OCI-LY3 (cell line): ENCODE measurements around the gene CTBP2.

Source experiments
- H2AFZ ChIP-seq: fragments of 200-600, 300-600 bp; shearing (Covaris generic); 2 replicates; pipeline ENCODE4 v1.6.0; 2014; ENCODE audit warnings: antibody characterized with exemption, low read depth, low read length
- H3K27ac ChIP-seq: fragments of 200-600, 300-600 bp; sonication (generic); 2 replicates; pipeline ENCODE4 v1.5.1; 2014; ENCODE audit warnings: mild to moderate bottlenecking, low read length, moderate library complexity, mixed read lengths
- H3K27me3 ChIP-seq: fragments of 200-600, 300-600 bp; sonication (generic); 2 replicates; pipeline ENCODE4 v1.6.1; 2014; ENCODE audit warnings: low read depth, low read length, mixed read lengths
- H3K36me3 ChIP-seq: fragments of 200-600, 300-600 bp; sonication (generic); replicated peaks from 2 replicates; pipeline ENCODE3; 2014; ENCODE audit warnings: low read depth, low read length, mixed read lengths
- H3K4me1 ChIP-seq: fragments of 300-600, 200-600 bp; sonication (generic); 2 replicates; pipeline ENCODE4 v1.6.1; 2014; ENCODE audit warnings: low read length, mixed read lengths
- H3K4me2 ChIP-seq: fragments of 200-600, 300-600 bp; sonication (generic); 2 replicates; pipeline ENCODE4 v1.6.1; 2014; ENCODE audit warnings: low read length, mixed read lengths
- H3K4me3 ChIP-seq: fragments of 300-600, 200-600 bp; sonication (generic); 2 replicates; pipeline ENCODE4 v1.5.1; 2014; ENCODE audit warnings: antibody characterized with exemption, mild to moderate bottlenecking, low read length, moderate library complexity
- H3K79me2 ChIP-seq: fragments of 300-600, 200-600 bp; shearing (Covaris generic); 2 replicates; pipeline ENCODE4 v1.6.1; 2014; ENCODE audit warnings: mild to moderate bottlenecking, low read length, mixed read lengths
- H3K9ac ChIP-seq: fragments of 300-600, 200-600 bp; shearing (Covaris generic); 2 replicates; pipeline ENCODE4 v1.6.0; 2014; ENCODE audit warnings: mild to moderate bottlenecking, low read length, moderate library complexity
- H3K9me3 ChIP-seq: fragments of 200-600, 300-600 bp; shearing (Covaris generic); 2 replicates; pipeline ENCODE4 v1.6.1; 2014; ENCODE audit warnings: low read length, mixed read lengths; ENCODE audit not compliant: insufficient read depth
- H4K20me1 ChIP-seq: fragments of 200-600, 300-600 bp; sonication (generic); 2 replicates; pipeline ENCODE4 v1.6.1; 2016; ENCODE audit warnings: low read length, mixed read lengths; ENCODE audit not compliant: insufficient read depth
- EZH2phosphoT487 ChIP-seq: fragments of 200-600 bp; shearing (Covaris generic); IDR thresholded peaks from 2 replicates; pipeline ENCODE4 v1.6.1; 2018; ENCODE audit warnings: antibody characterized with exemption, mixed run types, low read depth
- TF ChIP-seq, protein P1 (sequence below): fragments of 200-600, 300-600 bp; sonication (generic); IDR thresholded peaks from 2 replicates; pipeline ENCODE4 v1.5.1; 2014; ENCODE audit warnings: antibody characterized with exemption, low read length, low read depth

Gene CTBP2

GRCh38 chr10:125011926-125012705, 148.2 kb downstream of the CTBP2 start:
- H4K20me1 ChIP-seq: no peaks in the 10 kb centered on the region
- no peak overlapping the region for H3K9ac ChIP-seq
- no peak overlapping the region for H3K27ac ChIP-seq
- no peak overlapping the region for H2AFZ ChIP-seq
- no peaks in the 10 kb centered on the region for H3K4me1 ChIP-seq
- H3K27me3 ChIP-seq: 0 out of 2 replicates have a peak, but pooled peaks cover 4% of the 10 kb centered on the region
- no peaks in the 10 kb centered on the region for H3K36me3 ChIP-seq
- H3K4me2 ChIP-seq: no peak overlapping the region
- TF ChIP-seq EZH2phosphoT487: no peak
- TF ChIP-seq, protein P1, sequence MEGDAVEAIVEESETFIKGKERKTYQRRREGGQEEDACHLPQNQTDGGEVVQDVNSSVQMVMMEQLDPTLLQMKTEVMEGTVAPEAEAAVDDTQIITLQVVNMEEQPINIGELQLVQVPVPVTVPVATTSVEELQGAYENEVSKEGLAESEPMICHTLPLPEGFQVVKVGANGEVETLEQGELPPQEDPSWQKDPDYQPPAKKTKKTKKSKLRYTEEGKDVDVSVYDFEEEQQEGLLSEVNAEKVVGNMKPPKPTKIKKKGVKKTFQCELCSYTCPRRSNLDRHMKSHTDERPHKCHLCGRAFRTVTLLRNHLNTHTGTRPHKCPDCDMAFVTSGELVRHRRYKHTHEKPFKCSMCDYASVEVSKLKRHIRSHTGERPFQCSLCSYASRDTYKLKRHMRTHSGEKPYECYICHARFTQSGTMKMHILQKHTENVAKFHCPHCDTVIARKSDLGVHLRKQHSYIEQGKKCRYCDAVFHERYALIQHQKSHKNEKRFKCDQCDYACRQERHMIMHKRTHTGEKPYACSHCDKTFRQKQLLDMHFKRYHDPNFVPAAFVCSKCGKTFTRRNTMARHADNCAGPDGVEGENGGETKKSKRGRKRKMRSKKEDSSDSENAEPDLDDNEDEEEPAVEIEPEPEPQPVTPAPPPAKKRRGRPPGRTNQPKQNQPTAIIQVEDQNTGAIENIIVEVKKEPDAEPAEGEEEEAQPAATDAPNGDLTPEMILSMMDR: no peak
- no peak overlapping the region for H3K4me3 ChIP-seq
- H3K9me3 ChIP-seq: no peaks in the 10 kb centered on the region
- no peaks in the 10 kb centered on the region for H3K79me2 ChIP-seq

DNA sequence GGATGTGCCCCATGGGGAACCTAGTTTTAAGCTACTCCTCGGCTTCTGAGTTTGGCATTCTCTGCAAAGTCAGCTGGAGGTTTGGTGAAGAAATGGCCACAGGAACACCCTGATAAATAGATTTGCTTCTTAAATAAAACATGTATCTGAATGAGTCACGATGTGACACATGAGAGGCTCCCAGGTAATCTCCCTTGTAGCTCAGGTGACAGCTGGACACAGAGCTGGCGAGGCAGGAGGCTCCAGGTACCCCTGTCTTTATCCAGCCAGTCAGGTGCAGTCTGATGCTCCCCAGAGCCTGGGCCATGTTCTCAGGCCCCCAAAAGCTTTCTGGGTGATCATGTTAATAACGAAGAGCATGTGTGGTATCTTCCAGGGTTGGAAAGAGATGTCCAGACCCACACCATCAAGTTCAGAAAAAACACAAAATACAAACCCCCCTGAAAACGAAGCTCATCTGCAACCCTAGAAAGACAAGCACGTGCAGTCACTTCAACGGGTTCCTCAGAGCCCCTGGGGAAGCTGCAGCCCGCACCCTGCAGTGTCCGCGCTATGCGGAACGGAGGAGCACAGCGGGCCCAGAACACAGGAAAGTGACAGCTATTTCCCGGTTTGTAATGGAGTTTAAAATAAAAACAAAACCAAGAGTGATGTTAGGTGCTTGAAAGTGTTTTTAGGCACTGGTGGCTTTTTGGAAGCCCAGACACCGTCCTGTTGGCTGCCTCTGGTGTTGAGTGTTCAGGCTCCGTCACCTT, 149.0 kb downstream of the CTBP2 start:
- H4K20me1 ChIP-seq: no peaks in the 10 kb centered on the region
- no peaks in the 10 kb centered on the region for H3K4me1 ChIP-seq

GRCh38 chr10:125010362-125010761, 150.0 kb downstream of the CTBP2 start:
- Histone ChIP-seq H3K4me1 (no peaks in the 10 kb centered on the region), H3K4me2 (no peak overlapping the region), H3K27me3 (0 out of 2 replicates have a peak, but pooled peaks cover 4% of the 10 kb centered on the region), H3K4me3 (no peak overlapping the region), H3K36me3 (no peaks in the 10 kb centered on the region), H4K20me1 (no peaks in the 10 kb centered on the region), H3K79me2 (no peaks in the 10 kb centered on the region), H3K9ac (no peak overlapping the region), H3K27ac (no peak overlapping the region), H3K9me3 (no peaks in the 10 kb centered on the region), H2AFZ (no peak overlapping the region)
- TF ChIP-seq, protein P1: no peak
- no peak for TF ChIP-seq EZH2phosphoT487

More for the DNA sequence above, 149.0 kb downstream of the CTBP2 start:
- H3K27me3 ChIP-seq: 0 out of 2 replicates have a peak, but pooled peaks cover 4% of the 10 kb centered on the region
- H3K9me3 ChIP-seq: no peaks in the 10 kb centered on the region
- H3K36me3 ChIP-seq: no peaks in the 10 kb centered on the region
- no peak overlapping the region for H3K27ac ChIP-seq
- no peak for TF ChIP-seq EZH2phosphoT487
- TF ChIP-seq, protein P1: no peak
- no peak overlapping the region for H3K9ac ChIP-seq
- H2AFZ ChIP-seq: no peak overlapping the region
- H3K79me2 ChIP-seq: no peaks in the 10 kb centered on the region
- H3K4me2 ChIP-seq: no peak overlapping the region
- no peak overlapping the region for H3K4me3 ChIP-seq

DNA sequence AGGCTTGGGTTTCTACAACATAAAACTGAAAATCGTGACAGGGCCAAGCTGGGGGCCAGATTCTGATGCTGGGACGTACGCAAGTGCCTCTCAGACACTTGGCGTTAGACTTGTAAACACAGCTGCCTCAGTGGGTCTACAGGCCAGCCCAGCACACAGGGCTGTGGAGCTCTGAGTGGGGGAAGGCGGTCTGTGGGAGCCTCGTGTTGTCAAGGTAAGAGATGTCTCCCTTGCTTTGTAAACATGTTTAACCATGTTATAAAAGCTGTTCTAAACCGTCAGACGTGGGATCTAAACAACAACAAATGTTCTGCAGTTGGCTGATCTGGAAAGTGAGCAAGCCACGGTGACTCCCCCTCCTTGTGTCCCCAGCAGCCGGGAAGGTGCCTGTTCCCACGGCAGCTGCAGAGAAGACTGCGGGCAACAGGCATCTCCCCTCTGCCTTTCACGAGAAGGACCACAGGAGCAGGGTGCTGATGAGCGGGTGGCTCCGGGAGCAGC, 150.7 kb downstream of the CTBP2 start:
- Histone ChIP-seq H3K4me1 (no peaks in the 10 kb centered on the region), H3K9me3 (no peaks in the 10 kb centered on the region), H3K4me2 (no peak overlapping the region), H4K20me1 (no peaks in the 10 kb centered on the region), H2AFZ (no peak overlapping the region), H3K36me3 (no peaks in the 10 kb centered on the region), H3K79me2 (no peaks in the 10 kb centered on the region), H3K27ac (no peak overlapping the region), H3K4me3 (no peak overlapping the region), H3K9ac (no peak overlapping the region), H3K27me3 (0 out of 2 replicates have a peak, but pooled peaks cover 4% of the 10 kb centered on the region)
- no peak for TF ChIP-seq EZH2phosphoT487
- TF ChIP-seq, protein P1: no peak
